TTC549 (cell line): ENCODE data around the gene RBM43.
"Not testable (repeated sequence)": the region's sequence is repeated elsewhere in the genome, so short reads cannot be mapped to it uniquely, and the experiment has no call there.

Source experiments
- FAIRE-seq: peaks from 2 replicates; lab custom pipeline; 2012; peaks lifted over from hg19 to GRCh38; lab: Jason Lieb, UNC

The RBM43 gene

DNA sequence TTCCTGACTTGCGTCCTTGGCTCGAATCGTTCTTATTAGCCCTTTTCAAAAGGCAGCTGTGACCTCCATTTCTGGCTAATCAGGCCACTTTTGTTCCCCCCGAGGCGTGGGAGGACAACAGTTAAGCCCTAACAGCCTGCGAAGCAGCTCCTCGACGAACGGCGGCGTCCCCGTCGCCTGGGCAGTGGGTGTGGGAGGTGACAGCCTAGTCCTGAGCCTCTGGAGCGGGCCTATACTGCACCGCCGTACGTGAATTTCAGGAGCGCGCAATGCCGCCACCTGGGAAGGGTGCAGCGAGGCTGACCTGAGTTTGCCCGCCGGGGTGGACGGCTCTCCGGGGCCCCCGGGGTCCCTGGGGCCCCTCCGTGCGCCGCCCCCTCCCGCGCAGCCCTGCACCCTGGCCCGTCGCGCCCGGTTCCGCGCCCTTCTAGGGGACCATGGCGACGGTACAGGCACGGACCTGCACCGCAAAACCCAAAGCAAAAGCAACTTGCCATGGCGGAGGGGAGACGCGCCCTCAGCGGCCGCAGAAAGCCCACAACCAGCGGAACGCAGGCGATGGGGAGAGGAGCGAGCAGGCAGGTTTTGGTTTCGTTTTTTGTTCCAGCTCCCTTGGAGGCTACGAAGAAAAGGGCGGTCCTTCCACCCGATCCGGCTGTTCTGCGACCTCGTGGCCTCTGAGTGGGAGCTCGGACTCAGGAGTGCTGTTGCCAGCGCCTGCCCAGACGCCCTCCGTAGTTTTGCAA lies at the start of gene RBM43:
Gene RBM43, minus strand, starts transcription at position 633 of the 746 bp plus-strand sequence. Its CDS starts 136 bp downstream, at position 497.
- no peak for FAIRE-seq

DNA sequence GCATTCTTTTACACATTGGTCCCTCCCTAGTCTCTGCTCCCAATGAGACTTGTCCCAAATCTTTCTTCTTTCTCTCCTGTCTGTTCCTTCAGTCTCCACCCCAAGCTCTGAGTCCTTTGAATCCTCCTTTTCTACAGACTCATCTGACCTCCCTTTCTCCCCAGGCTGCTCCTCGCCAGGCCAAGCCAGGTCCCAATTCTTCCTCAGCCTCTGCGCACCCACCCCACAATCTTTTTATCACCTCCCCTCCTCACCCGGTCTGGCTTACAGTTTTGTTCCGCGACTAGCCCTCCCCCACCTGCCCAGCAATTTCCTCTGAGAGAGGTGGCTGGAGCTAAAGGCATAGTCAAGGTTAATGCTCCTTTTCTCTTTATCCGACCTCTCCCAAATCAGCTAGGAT lies 48.6 kb upstream of the RBM43 start:
- not testable (repeated sequence) for FAIRE-seq

DNA sequence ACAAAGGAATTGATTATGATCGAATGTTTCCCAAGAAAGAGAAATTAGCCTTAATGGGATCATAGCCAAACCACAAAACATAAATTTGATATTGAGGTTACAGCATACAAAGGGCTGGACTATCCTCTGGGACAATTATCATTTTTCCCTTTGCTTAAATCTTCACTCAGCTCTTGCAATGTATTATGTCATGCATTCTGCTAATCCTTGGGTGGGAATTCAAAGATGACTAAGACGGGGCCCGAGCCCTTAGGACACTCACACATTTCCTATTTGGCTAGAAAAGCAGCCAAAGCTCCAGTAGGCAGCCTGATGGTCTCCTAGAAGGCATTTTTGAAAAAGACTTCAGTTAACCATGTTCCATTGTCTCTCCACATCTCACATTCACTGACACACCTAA lies 45.0 kb upstream of the RBM43 start:
- no peak for FAIRE-seq

DNA sequence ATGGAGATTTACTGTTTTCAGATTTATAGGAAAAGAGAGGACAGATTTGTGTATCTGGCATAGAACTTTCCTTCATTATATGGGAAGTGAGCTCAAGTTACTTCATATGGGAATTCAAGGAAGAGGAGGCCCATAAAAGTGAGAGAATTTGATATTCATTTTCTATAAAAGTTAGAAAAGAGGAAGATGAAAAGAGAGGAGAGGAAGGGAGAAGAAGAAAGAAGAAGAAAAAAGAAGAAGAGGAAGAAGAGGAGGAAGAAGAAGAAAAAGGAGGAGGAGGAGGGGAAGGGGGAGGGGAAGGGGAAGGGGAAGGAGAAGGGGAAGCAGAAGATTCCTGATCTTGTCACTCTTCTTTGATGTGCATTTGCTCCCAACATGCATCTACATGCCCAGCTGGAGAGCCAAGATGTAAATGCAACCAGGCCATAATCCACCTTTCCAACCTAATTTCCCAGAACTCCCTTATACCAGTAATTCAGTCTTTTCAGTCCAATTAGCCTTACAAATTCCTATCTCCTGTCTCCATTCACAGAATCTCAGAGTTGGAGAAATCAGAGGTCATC lies 43.5 kb upstream of the RBM43 start:
- FAIRE-seq: no peak

DNA sequence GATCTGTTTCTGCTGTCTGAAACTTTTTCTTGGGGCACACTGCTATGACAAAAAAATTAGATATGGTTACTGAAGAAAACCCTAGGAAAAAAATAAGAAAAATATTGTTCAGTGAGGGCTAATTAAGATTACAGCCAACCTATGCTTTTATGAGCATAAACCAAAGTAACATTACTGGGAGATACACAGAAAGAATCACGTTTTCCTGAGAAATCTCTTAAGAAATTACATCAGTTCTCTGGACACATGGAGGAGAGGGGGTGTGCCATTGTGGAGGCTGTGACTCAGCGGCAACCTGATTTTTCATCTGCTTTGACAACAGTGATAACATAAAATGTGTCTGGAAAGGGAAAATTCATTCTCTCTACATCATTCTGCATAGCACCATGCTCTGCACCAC lies 41.2 kb upstream of the RBM43 start:
- FAIRE-seq: no peak

DNA sequence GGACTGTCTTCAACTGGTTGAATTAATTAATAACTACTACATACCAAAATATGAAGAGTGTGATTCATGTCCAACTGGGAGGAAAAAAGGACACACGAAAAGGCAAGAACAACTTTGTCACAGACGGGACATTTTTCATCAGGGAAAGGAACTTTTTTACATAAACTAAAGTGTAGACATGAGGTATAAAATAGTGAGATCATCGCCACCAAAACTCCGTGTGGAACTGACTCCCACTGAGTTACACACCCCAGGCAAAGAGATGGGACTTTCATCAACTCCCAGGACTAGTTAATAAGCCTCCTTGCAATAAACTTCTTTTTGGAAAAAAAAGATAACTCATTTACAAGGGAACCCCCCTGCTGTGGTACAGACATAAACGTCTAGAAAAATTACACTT lies 40.7 kb upstream of the RBM43 start:
- no peak for FAIRE-seq

DNA sequence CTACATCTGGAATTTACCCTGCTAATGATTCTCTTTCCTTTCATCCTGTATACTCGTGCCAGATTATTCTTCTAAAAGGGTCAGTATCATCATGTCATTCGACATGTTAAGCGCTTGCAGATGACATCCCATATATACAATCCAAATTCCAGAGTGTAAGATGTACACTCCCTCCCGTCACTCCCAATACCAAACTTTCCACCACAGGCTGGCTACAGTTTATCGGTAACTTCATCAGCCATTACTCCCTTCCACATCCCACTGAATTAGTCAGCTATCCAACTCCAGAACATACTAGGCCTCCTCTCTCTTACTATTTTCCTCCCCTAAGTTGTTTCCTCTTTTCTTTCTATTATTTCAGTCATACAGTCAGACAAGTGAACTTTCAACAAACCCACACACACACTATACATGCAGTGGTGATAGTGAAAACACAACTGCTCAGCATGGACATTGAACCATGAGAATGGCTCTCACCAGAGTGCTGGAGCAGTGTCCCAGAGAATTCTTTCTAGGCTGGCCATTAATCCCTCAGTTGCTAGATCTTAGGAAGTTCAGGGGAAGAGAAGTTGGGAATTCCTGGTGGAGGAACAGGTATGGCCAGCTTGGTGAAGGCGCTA lies 38.4 kb upstream of the RBM43 start:
- no peak for FAIRE-seq

DNA sequence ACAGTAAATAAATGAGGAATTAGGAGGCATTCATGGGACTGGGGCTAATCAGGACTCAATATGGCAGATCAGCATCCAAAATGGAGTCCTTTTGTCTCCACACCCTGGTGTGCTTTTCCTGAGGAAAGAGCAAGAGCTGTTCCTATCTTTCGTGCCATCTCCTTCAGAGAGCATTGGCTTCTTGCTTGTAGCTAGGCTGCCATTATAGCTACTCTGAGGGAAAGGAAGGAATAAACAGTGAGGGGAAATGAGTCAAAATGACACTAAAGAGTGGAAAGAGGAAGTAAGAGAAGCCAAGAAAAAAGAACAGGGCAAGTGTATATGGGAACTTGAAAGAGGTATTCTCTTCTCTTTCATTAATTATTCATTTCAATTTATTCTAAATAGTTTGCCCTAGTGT lies 36.2 kb upstream of the RBM43 start:
- FAIRE-seq: no peak

DNA sequence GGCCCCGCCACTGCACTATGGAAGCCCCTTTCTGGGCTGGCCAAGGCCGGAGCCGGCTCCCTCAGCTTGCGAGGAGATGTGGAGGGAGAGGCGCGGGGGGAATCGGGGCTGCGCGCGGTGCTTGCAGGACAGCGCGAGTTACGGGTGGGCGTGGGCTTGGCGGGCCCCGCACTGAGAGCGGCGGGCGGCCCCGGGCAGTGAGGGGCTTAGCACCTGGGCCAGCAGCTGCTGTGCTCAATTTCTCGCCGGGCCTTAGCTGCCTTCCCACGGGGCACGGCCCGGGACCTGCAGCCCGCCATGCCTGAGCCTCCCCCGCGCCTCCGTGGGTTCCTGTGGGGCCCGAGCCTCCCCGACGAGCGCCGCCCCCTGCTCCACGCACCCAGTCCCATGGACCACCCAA lies 34.3 kb upstream of the RBM43 start:
- not testable (repeated sequence) for FAIRE-seq

DNA sequence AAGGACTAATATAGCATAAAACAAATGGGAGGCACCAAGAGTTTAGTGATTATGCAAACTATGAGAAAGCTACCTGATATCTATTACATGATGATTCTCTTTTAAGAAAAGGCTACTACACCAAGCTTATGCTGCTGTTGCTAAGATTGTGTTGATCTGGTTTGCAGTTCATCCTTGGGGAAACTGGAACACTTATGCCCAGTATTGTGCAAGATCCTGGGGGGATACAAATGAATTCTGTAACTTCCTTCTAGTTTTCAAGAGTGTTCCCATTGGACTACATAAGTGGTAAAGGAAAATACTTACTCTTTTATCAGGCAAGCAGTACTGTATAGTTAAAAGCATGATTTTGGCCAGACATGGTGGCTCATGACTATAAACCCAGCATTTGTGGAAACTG lies 30.9 kb upstream of the RBM43 start:
- no peak for FAIRE-seq

DNA sequence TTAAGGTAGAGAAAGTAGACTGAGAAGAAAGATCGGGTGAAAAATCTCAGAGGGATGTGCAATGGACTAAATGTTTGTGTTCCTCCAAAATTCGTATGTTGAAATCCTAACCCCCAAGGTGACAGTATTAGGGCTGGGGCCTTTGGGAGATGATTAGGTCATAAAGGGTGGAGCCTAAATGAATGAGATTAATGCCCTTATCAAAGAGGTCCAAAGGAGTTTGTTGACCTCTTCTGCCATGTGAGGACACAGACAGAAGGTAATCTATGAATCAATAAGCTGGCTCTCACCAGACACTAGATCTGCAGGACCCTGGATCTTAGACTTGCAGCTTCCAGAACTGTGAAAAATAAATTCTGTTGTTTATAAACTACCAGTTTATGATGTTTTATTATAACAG lies 30.5 kb upstream of the RBM43 start:
- FAIRE-seq: no peak

DNA sequence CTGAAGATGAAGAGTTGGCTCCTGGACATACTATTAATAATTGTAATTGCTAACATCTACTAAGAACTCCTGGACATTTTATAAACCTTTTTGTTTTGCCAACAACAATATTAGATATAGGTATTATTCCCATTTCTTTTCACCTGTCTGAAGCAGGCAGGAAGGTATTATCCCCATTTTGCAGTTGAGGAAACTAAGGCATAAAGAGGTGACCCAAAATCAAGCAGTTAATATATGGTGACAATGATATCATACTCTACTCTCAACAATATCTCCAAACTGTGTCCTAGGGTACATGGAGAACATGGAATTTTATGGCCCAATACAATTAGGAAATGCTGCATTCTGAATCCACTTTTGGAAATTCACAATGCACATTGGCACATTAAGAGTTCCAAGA lies 29.6 kb upstream of the RBM43 start:
- FAIRE-seq: no peak

DNA sequence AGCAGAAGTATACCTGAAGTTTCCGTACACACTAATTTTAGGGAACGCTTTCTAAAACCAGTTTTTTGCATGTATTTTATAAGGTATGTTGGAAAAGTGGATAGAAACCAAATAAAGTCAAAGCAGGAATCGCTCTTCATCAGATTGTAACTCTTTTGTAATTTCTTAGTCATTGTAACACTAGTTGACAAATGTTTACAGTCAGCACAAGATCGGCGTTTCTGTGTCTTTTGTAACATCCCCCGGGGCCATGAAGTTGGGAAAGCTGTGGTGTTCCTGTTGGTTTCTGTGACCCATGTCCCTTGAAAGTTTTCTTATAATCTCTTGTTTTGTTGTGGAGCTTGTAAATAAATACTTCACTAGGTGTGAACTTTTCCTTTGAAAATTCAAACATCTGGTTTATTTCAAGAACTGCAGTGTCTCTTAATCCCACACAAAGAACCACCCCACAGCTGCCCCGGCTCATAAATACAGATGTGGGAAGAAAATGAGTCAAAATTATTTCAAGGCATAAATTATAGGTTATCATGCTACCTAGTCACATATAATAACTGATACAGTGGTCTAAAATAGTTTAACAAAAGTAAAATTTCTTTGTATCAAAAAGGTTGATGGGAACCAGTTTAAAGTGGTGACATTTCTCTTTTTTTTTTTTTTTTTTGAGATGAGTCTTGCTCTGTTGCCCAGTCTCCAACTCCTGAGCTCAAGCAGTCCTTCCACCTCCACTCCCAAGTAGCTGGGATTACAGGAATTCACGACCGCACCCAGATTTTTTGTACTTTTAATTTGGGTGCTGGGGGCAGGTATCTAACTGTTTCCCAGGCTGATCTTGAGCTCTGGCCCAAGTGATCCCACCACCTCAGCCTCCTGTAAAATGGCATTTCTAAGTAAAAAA lies 28.6 kb upstream of the RBM43 start:
- no peak for FAIRE-seq

DNA sequence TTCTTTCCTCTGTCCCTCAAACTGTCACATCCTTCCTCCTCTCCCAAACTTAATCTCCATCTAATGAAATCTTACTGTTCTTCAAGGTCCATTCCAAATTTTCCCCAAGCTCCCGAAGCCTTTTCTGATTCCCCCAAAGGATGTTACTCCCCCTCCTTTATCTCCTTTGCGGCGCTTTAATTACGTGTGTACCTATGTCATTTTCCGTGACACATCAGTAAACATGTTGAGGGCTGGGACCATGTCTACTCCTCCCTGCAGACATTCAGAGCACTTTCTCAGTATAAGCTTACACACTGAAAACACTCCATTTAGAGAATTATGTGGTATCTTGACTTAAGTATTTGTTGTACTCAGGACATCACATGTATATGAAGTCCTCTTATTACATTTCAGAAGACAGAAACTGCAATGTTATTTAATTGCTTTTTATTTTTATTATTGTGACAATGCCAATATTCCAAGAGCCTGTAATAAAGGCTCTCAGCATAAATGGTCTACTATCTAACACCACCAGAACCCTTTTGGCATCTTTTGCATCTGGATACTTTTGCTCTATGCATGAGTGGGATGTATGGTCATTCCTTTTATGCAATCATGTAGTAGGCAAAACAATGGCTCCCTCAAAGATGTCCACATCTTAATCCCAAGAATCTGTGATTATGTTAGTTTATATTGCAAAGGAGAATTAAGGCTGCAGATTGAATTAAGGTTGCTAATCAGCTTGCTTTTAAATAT lies 26.0 kb upstream of the RBM43 start:
- FAIRE-seq: no peak

DNA sequence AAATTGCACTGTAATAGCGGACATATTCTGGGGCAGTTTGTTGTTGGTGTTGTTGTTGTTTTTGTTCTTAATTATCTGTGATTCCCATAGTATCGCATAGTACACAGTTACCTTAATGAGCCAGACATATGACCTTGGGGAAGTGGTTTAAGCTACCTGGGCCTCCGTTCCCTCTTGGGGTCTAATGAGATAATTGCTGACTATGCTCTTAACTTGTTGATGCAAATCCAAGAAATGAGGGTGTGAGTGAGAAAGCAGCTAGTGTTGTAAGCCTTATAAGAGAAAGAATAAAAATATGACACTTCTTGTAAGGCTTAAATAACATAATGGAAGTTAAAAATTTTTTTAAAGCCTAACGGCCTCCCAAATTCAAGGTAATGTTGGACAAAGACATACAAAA lies 20.7 kb upstream of the RBM43 start:
- FAIRE-seq: no peak

DNA sequence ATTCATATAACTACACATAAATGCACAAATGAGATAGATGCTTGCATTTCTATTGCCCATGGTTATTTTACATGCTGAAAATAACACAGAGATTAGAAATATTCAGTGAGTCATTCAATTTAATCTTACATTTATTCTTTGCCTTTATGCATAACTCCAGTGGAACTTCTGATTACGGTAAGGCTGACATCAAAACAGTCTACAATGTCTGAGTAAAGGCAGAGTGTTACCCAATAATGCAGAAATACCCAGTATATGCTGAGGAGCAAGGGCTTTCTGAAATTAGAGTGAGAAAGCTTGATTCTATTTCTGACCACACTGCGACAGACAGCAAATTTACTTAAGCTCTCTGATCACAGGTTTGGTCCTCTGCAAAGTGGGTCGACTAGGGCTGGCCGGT lies 18.6 kb upstream of the RBM43 start:
- FAIRE-seq: no peak

DNA sequence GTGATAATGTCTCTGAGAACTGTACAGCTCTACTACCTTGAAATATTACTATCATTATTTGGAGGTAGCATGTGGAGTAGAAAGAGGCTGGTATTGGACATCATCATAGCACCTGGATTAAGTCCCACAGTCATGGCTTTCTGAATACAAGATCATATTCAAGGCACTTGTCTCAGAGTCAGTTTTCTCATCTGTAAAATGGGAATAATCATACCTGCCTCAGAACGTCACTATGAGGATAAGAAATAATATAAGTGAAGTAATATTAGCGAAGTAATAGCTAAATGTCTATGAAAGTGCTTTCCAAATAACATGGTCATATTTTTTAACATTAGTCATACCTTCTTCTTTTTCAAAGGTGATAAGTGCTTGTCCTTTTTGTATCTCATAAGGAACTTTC lies 16.8 kb upstream of the RBM43 start:
- FAIRE-seq: no peak

DNA sequence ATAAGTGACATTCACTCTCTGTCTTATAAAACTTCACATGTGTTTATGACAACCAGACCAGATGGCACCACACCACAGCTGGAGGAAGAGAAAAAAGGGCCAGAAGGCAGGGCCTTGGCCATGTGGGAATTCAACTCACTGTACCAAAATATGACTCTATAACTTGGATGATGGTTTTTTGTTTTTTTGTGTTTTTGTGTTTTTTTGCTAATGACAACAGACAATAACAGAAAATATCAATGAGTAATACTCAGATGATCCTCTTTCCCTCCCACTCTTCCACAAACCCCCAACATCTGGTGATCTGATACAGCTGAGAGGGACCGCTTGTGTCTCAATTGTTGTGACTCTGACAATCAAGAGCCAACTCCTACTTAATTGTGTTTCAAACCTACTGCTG lies 15.4 kb upstream of the RBM43 start:
- no peak for FAIRE-seq

DNA sequence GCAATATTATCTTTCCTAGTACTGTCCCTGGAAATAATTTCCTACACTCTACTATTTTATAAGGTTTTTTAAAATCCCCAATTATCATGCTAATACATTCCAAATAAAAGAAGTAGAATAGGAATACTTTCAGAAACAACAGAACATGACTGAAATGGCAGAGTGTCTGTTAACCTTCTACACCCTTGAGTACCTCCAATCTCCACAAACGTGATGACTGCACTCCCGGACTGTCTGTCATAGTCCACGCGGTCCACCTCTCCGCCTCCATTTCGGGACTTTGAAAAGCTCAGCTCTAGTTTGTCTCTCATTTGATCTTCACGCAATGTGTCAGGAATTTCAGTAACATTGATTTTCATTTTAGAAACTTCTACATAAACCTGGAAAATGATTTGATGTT lies 13.6 kb upstream of the RBM43 start:
- no peak for FAIRE-seq

DNA sequence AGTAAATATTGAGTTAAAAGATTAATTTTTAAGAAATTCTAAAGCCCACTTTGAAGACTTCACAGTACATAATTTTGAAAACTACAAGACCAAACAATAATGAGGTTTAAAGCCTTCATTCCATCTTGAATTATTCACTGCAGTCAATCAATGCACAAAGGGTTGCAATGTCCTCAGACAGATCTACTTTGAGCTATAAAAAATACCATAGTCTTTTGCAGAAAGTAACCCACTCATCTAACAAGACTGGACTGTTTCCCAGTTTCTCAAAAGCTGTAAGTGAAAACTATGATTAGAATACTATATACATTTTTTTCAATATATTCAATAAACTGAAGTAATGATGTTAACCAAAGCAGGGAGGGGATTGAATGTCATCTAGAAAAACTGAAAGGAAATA lies 10.2 kb upstream of the RBM43 start:
- FAIRE-seq: no peak

DNA sequence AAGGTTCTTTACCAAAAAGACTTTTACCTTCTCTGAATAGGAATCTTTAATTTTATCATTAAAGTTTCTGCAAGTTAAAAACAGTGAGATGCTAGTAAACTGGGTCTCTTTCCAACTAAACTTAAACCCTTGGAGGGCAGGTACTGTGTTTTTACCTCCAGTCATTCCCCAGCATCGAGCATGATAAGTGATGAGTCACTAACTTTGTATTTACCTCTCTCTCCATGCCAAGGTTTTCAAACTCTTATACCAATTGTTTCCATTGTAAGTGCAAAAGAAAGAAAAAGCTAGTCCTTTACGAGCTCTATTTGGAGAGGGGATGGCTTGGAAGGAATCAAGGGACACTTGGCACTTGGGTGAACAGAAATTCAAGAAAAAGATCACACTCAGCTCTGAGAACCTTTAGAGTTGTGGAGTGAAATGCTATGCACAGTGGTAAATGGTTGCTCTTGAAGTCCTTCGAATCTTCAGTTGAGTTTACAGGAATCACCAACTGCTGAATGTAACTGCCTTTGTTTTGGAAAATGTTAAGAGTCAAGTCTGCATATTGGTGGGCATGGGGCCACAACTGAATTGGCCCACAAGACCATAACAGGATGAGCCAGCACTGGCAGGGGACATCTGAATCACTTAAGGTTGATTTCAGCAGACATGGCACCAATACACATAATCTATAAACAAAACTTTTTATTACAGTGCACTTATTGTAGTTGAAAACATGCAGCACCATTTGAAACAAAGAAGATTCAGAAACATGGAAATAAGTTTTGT lies 8.3 kb upstream of the RBM43 start:
- FAIRE-seq: no peak
